Endodermal cell (in vitro differentiated cells): Measurements from ENCODE around the gene CEBPG. TPM values are rescaled to one million over a fixed set of nuclear protein-coding genes. Genes with fewer than 3 reads are reported as not detected.

ENCODE experiments used
- DNase-seq: peaks from one replicate; pipeline ENCODE4 v3.0.0-alpha.2; 2017
- H3K27ac ChIP-seq: 2 replicates; pipeline ENCODE4 v1.5.1; 2013; ENCODE audit warnings: mild to moderate bottlenecking, low read depth, low read length, moderate library complexity
- H3K27me3 ChIP-seq: 2 replicates; pipeline ENCODE4 v1.6.1; 2013; ENCODE audit warnings: mild to moderate bottlenecking, low read length, moderate library complexity; ENCODE audit not compliant: insufficient read depth, control insufficient read depth, poor library complexity, severe bottlenecking
- H3K36me3 ChIP-seq: 2 replicates; pipeline ENCODE4 v1.7.0; 2013; ENCODE audit warnings: mild to moderate bottlenecking, low read length, moderate library complexity; ENCODE audit not compliant: control insufficient read depth, insufficient read depth
- H3K4me1 ChIP-seq: one replicate; pipeline ENCODE4 v1.7.0; 2013; ENCODE audit warnings: low read length; ENCODE audit not compliant: control insufficient read depth, insufficient read depth
- H3K4me3 ChIP-seq: 2 replicates; pipeline ENCODE4 v1.5.1; 2013; ENCODE audit warnings: mild to moderate bottlenecking, low read length, moderate library complexity
- H3K9ac ChIP-seq: 2 replicates; pipeline ENCODE4 v1.6.1; 2013; ENCODE audit warnings: mild to moderate bottlenecking, low read length, moderate library complexity; ENCODE audit not compliant: poor library complexity, severe bottlenecking; ENCODE audit errors: extremely low read depth
- H3K9me3 ChIP-seq: 2 replicates; pipeline ENCODE4 v1.6.1; 2013; ENCODE audit warnings: mild to moderate bottlenecking, low read length, moderate library complexity; ENCODE audit not compliant: control insufficient read depth
- H3K27ac Mint-ChIP-seq: 2 replicates; pipeline ENCODE4 v1.8.0; 2020; ENCODE audit warnings: mixed read lengths
- H3K27me3 Mint-ChIP-seq: 2 replicates; pipeline ENCODE4 v1.8.0; 2021; ENCODE audit warnings: mild to moderate bottlenecking, mixed read lengths; ENCODE audit not compliant: insufficient read depth
- H3K36me3 Mint-ChIP-seq: 2 replicates; pipeline ENCODE4 v1.8.0; 2020; ENCODE audit warnings: low read depth, mixed read lengths
- H3K4me1 Mint-ChIP-seq: 2 replicates; pipeline ENCODE4 v1.8.0; 2020; ENCODE audit warnings: mixed read lengths
- H3K4me3 Mint-ChIP-seq: 2 replicates; pipeline ENCODE4 v1.8.0; 2020; ENCODE audit warnings: mild to moderate bottlenecking, moderate library complexity, mixed read lengths
- H3K9me3 Mint-ChIP-seq: 2 replicates; pipeline ENCODE4 v1.8.0; 2020; ENCODE audit warnings: mild to moderate bottlenecking, mixed read lengths
- CTCF ChIP-seq: fragments of 200-600 bp; sonication (generic); conservative IDR thresholded peaks from 2 replicates; pipeline ENCODE4 v1.5.0; 2021; ENCODE audit warnings: antibody characterized with exemption, mild to moderate bottlenecking
- WGBS, 2 experiments: methylation state at CpG; one replicate each; pipeline versions ENCODE4 v1.1.5 to v1.1.7; 2013; ENCODE audit warnings: missing lambda C conversion rate in 2 of 2, mixed read lengths in 1 of 2; ENCODE audit not compliant: insufficient coverage in 1 of 2, insufficient read length in 1 of 2; 5-methylcytosine and 5-hydroxymethylcytosine counted together
- total RNA-seq, 2 donors: library from RNA; stranded (reverse); fragmentation: NEBNext Ultra II Directional in 1 of 2; extraction: Animal tissue kit (Norgen Biotek cat#: 25700) in 1 of 2; gene quantifications; 2 replicates in 1 of 2; 3 replicates in 1 of 2; pipeline ENCODE4 v1.2.1, GENCODE V29; 2021

CEBPG gene
- total RNA-seq, 2 donors from 2014 or later: 31.9 to 33.8 TPM

GRCh38 chr19:33417751-33418150 lies 44.2 kb downstream of the CEBPG start:
- Histone ChIP-seq H3K27ac (no peak overlapping the region), H3K9me3 (no peaks in the 10 kb centered on the region), H3K4me3 (no peak overlapping the region), H3K27me3 (no peaks in the 10 kb centered on the region), H3K9ac (no peak overlapping the region), H3K4me1 (no peaks in the 10 kb centered on the region), H3K36me3 (no peaks in the 10 kb centered on the region)
- TF ChIP-seq CTCF: no peak
- Mint-ChIP-seq H3K4me1 (no peaks in the 10 kb centered on the region), H3K36me3 (no peaks in the 10 kb centered on the region), H3K27ac (no peak overlapping the region), H3K4me3 (no peak overlapping the region), H3K27me3 (no peaks in the 10 kb centered on the region), H3K9me3 (no peaks in the 10 kb centered on the region)
- 86 to 93% methylated on average over 4 to 14 of the region's 14 CpGs for WGBS, 2 experiments
- DNase-seq: no peak

GRCh38 chr19:33418461-33418860 lies 45.0 kb downstream of the CEBPG start:
- 89 to 92% methylated on average over 4 to 12 of the region's 12 CpGs for WGBS, 2 experiments
- no peak for TF ChIP-seq CTCF
- H3K9me3 ChIP-seq: no peaks in the 10 kb centered on the region
- no peaks in the 10 kb centered on the region for H3K9me3 Mint-ChIP-seq
- no peak for DNase-seq
- H3K27me3 ChIP-seq: no peaks in the 10 kb centered on the region
- H3K27me3 Mint-ChIP-seq: no peaks in the 10 kb centered on the region
- no peak overlapping the region for H3K4me3 Mint-ChIP-seq
- no peaks in the 10 kb centered on the region for H3K36me3 ChIP-seq
- no peaks in the 10 kb centered on the region for H3K4me1 Mint-ChIP-seq
- no peaks in the 10 kb centered on the region for H3K4me1 ChIP-seq
- no peak overlapping the region for H3K9ac ChIP-seq
- no peak overlapping the region for H3K27ac Mint-ChIP-seq
- no peaks in the 10 kb centered on the region for H3K36me3 Mint-ChIP-seq
- H3K27ac ChIP-seq: no peak overlapping the region
- H3K4me3 ChIP-seq: no peak overlapping the region

- Mint-ChIP-seq H3K9me3 (no peaks in the 10 kb centered on the region), H3K36me3 (peaks cover under 1% of the 10 kb centered on the region), H3K27ac (no peak overlapping the region), H3K27me3 (no peaks in the 10 kb centered on the region), H3K4me1 (no peaks in the 10 kb centered on the region), H3K4me3 (no peak overlapping the region)
- TF ChIP-seq CTCF: no peak
- Histone ChIP-seq H3K36me3 (no peaks in the 10 kb centered on the region), H3K27ac (no peak overlapping the region), H3K4me3 (no peak overlapping the region), H3K27me3 (no peaks in the 10 kb centered on the region), H3K4me1 (no peaks in the 10 kb centered on the region), H3K9ac (no peak overlapping the region), H3K9me3 (no peaks in the 10 kb centered on the region)
- 89% methylated on average over 15 to 20 of the region's 20 CpGs for WGBS, 2 experiments
- no peak for DNase-seq
Measured at GRCh38 chr19:33418871-33419787, 45.6 kb downstream of the CEBPG start.
